Inferior parietal cortex (tissue), 1 donor: ENCODE data around the gene PLEK2.

Experiments used
- DNase-seq: peaks from one replicate; pipeline ENCODE4 v3.0.0-alpha.2; 2016; ENCODE audit errors: extremely low spot score

The PLEK2 gene

GRCh38 chr14:67405771-67406170 lies 6.2 kb downstream of the PLEK2 start:
- DNase-seq, result no peak

- no peak for DNase-seq
Observed at GRCh38 chr14:67400434-67400833, 11.5 kb downstream of the PLEK2 start.

- no peak for DNase-seq
Observed at GRCh38 chr14:67397536-67397935, 14.4 kb downstream of the PLEK2 start.

- DNase-seq, result no peak
Observed at GRCh38 chr14:67396381-67396970, 15.5 kb downstream of the PLEK2 start.

- no peak for DNase-seq
Observed at GRCh38 chr14:67395876-67396189, 16.1 kb downstream of the PLEK2 start.

GRCh38 chr14:67395086-67395875 lies 16.7 kb downstream of the PLEK2 start:
- no peak for DNase-seq

- DNase-seq, result no peak
Observed at GRCh38 chr14:67393689-67394088, 18.3 kb downstream of the PLEK2 start.

- no peak for DNase-seq
Observed at GRCh38 chr14:67392800-67393199, 19.2 kb downstream of the PLEK2 start.

GRCh38 chr14:67392123-67392522 lies 19.8 kb downstream of the PLEK2 start:
- no peak for DNase-seq

GRCh38 chr14:67391268-67391667 lies 20.7 kb downstream of the PLEK2 start:
- DNase-seq, result no peak

GRCh38 chr14:67389811-67390534 lies 22.0 kb downstream of the PLEK2 start:
- DNase-seq, result no peak

GRCh38 chr14:67389275-67389674 lies 22.7 kb downstream of the PLEK2 start:
- no peak for DNase-seq

GRCh38 chr14:67387195-67387594 lies 24.8 kb downstream of the PLEK2 start:
- no peak for DNase-seq

GRCh38 chr14:67385618-67386017 lies 26.3 kb downstream of the PLEK2 start:
- no peak for DNase-seq

- no peak for DNase-seq
Observed at GRCh38 chr14:67385120-67385519, 26.8 kb downstream of the PLEK2 start.

- no peak for DNase-seq
Observed at GRCh38 chr14:67377916-67378315, 34.0 kb downstream of the PLEK2 start.

GRCh38 chr14:67373347-67373746 lies 38.6 kb downstream of the PLEK2 start:
- no peak for DNase-seq

GRCh38 chr14:67372833-67373232 lies 39.1 kb downstream of the PLEK2 start:
- no peak for DNase-seq

GRCh38 chr14:67371247-67372148 lies 40.5 kb downstream of the PLEK2 start:
- DNase-seq, result no peak

GRCh38 chr14:67370830-67371229 lies 41.1 kb downstream of the PLEK2 start:
- no peak for DNase-seq

- no peak for DNase-seq
Observed at GRCh38 chr14:67365476-67365875, 46.5 kb downstream of the PLEK2 start.
